ENCODE data around the gene SIPA1. TPM values are rescaled to one million over a fixed set of nuclear protein-coding genes. Genes with fewer than 3 reads are reported as not detected.
A peak's percentile ranks its signal among the peaks of the same experiment; 100 is the strongest.

SIPA1 gene
- total and polyA plus RNA-seq, 2 of the 13 experiments (the other 11 are each of a cell fraction or from before 2014, with no cell fraction given) = 5.8 to 7.7 TPM

- TF ChIP-seq MYNN (CRISPR knock-in tag; IDR thresholded peaks at IDR 0.05; ENCODE audit: low read depth) (no peak), NCOA5 (CRISPR knock-in tag; IDR thresholded peaks at IDR 0.05) (0 out of 2 replicates have a peak, but pooled peaks have one; percentile 21), EEA1 (CRISPR knock-in tag; IDR thresholded peaks at IDR 0.05; ENCODE audit: borderline replicate concordance) (0 out of 2 replicates have a peak, but pooled peaks have one; percentile 67), ARNT (IDR thresholded peaks at IDR 0.05) (no peak), CEBPB (IDR thresholded peaks at IDR 0.05; ENCODE audit: borderline replicate concordance, low read depth, low read length) (no peak), ZNF20 (CRISPR knock-in tag; IDR thresholded peaks at IDR 0.05) (no peak), ZNF713 (CRISPR knock-in tag; IDR thresholded peaks at IDR 0.05) (no peak), FOXP4 (CRISPR knock-in tag; IDR thresholded peaks at IDR 0.05) (no peak), TIGD3 (CRISPR knock-in tag; IDR thresholded peaks at IDR 0.05; ENCODE audit: borderline replicate concordance) (no peak), NR2C2 (CRISPR knock-in tag; IDR thresholded peaks at IDR 0.05; ENCODE audit: borderline replicate concordance) (no peak), PRPF4 (IDR thresholded peaks at IDR 0.05; ENCODE audit: low read depth, low read length, poor library complexity, severe bottlenecking) (no peak), ZNF704 (CRISPR knock-in tag; IDR thresholded peaks at IDR 0.05; ENCODE audit: borderline replicate concordance) (no peak), NFIC (IDR thresholded peaks at IDR 0.05; ENCODE audit: low read length) (no peak), CTCF (CRISPR knock-in tag; IDR thresholded peaks at IDR 0.05) (no peak), FOSL2 (CRISPR knock-in tag; IDR thresholded peaks at IDR 0.05) (no peak), THAP7 (CRISPR knock-in tag; IDR thresholded peaks at IDR 0.05) (no peak), ARNTL (CRISPR knock-in tag; IDR thresholded peaks at IDR 0.05) (no peak), CBX2 (IDR thresholded peaks at IDR 0.05; ENCODE audit: low read depth, low read length) (no peak), CBX2 (CRISPR knock-in tag; IDR thresholded peaks at IDR 0.05; ENCODE audit: low read depth) (no peak), EHMT2 (IDR thresholded peaks at IDR 0.05; ENCODE audit: borderline replicate concordance, low read depth, low read length) (no peak), MYC (CRISPR knock-in tag; IDR thresholded peaks at IDR 0.05; ENCODE audit: borderline replicate concordance) (peak; percentile 18; the same call in 1 of the 2 replicates), CBX5 (CRISPR knock-in tag; IDR thresholded peaks at IDR 0.05; ENCODE audit: borderline replicate concordance) (no peak), ZNF367 (CRISPR knock-in tag; IDR thresholded peaks at IDR 0.05; ENCODE audit: borderline replicate concordance) (no peak)
Measured at GRCh38 chr11:65613091-65613928, 24.6 kb upstream of the SIPA1 start (continued).
